H1 (cell line): ENCODE data around the gene MRTFA. TPM values are rescaled to one million over a fixed set of nuclear protein-coding genes. Genes with fewer than 3 reads are reported as not detected.

Experiments used
- CTCF ChIA-PET: fragments of 300-600 bp; sonication (Branson Sonifier 250); formaldehyde crosslinking; loops from one replicate; lab custom pipeline; 2021; ENCODE audit not compliant: partially characterized antibody; lab: Charles Lee
- POLR2A ChIA-PET: fragments of 300-600 bp; sonication (Branson Sonifier 250); formaldehyde crosslinking; loops from one replicate; lab custom pipeline; 2021; ENCODE audit warnings: inconsistent platforms; ENCODE audit not compliant: partially characterized antibody; lab: Charles Lee
- DNase-seq, 2 experiments: peaks; one replicate each; pipeline versions ENCODE4 v3.0.0 to v3.0.0-alpha.2; 2010 to 2022; ENCODE audit warnings: low spot score in 2 of 2, low read depth in 1 of 2, mixed read lengths in 1 of 2
- FAIRE-seq: peaks from 2 replicates; lab custom pipeline; 2011; peaks lifted over from hg19 to GRCh38; lab: Jason Lieb, UNC
- H2AFZ ChIP-seq: 2 replicates; pipeline ENCODE4 v1.8.1; 2012; ENCODE audit warnings: low read length, inconsistent platforms
- H2AK5ac ChIP-seq: 2 replicates; pipeline ENCODE4 v1.6.1; 2013; ENCODE audit warnings: low read depth, low read length
- H2BK120ac ChIP-seq: replicated peaks from 2 replicates; pipeline ENCODE3; 2013; ENCODE audit warnings: low read depth, low read length, inconsistent platforms
- H2BK12ac ChIP-seq: 2 replicates; pipeline ENCODE4 v1.6.1; 2013; ENCODE audit warnings: low read depth, low read length
- H2BK15ac ChIP-seq: 2 replicates; pipeline ENCODE4 v1.6.1; 2013; ENCODE audit warnings: low read length
- H2BK20ac ChIP-seq: 2 replicates; pipeline ENCODE4 v1.6.1; 2013; ENCODE audit warnings: low read length
- H2BK5ac ChIP-seq: 2 replicates; pipeline ENCODE4 v1.6.1; 2013; ENCODE audit warnings: low read depth, low read length
- H3K14ac ChIP-seq: 2 replicates; pipeline ENCODE4 v1.6.1; 2013; ENCODE audit warnings: inconsistent platforms; ENCODE audit not compliant: insufficient read length
- H3K18ac ChIP-seq: 2 replicates; pipeline ENCODE4 v1.6.1; 2013; ENCODE audit warnings: low read length; ENCODE audit errors: extremely low read depth
- H3K23ac ChIP-seq: 2 replicates; pipeline ENCODE4 v1.6.1; 2013; ENCODE audit warnings: inconsistent platforms; ENCODE audit not compliant: insufficient read length
- H3K23me2 ChIP-seq: 2 replicates; pipeline ENCODE4 v1.6.1; 2013; ENCODE audit warnings: low read depth, low read length
- H3K27ac ChIP-seq: 2 replicates; pipeline ENCODE4 v1.6.1; 2011; ENCODE audit warnings: low read depth, low read length, inconsistent platforms
- H3K27me3 ChIP-seq, 4 experiments: replicated peaks in 1 of 4; 1 replicate in 1 of 4; 2 replicates in 3 of 4; pipeline versions ENCODE4 v1.6.1 to v1.8.1; 2011 to 2013; ENCODE audit warnings: low read length in 3 of 4, mild to moderate bottlenecking in 3 of 4, inconsistent platforms in 2 of 4, mixed read lengths in 2 of 4, moderate library complexity in 1 of 4; ENCODE audit not compliant: control insufficient read depth in 3 of 4, insufficient read depth in 3 of 4; ENCODE audit errors: extremely low read depth in 1 of 4
- H3K36me3 ChIP-seq, 4 experiments: 2 replicates each; pipeline versions ENCODE4 v1.6.1 to v1.8.1; 2011 to 2013; ENCODE audit warnings: mild to moderate bottlenecking in 4 of 4, low read length in 3 of 4, moderate library complexity in 2 of 4, control low read depth in 1 of 4, inconsistent platforms in 1 of 4; ENCODE audit not compliant: insufficient read depth in 4 of 4, control insufficient read depth in 2 of 4
- H3K4ac ChIP-seq: replicated peaks from 2 replicates; pipeline ENCODE3; 2013; ENCODE audit warnings: low read length, low read depth, mixed read lengths, inconsistent platforms; ENCODE audit not compliant: insufficient read length
- H3K4me1 ChIP-seq, 4 experiments: replicated peaks in 1 of 4; 1 replicate in 1 of 4; 2 replicates in 3 of 4; pipeline versions ENCODE4 v1.6.1 to v1.8.1; 2011 to 2013; ENCODE audit warnings: low read length in 3 of 4, inconsistent platforms in 2 of 4, mixed read lengths in 1 of 4; ENCODE audit not compliant: insufficient read depth in 4 of 4, control insufficient read depth in 3 of 4
- H3K4me2 ChIP-seq, 2 experiments: 2 replicates each; pipeline versions ENCODE4 v1.6.1 to v1.8.1; 2011 to 2013; ENCODE audit warnings: low read depth in 2 of 2, low read length in 2 of 2, control low read depth in 1 of 2, inconsistent platforms in 1 of 2, mild to moderate bottlenecking in 1 of 2; ENCODE audit not compliant: insufficient read depth in 1 of 2
- H3K4me3 ChIP-seq, 4 experiments: fragments of 200-600, 300-600 bp in 1 of 4; sonication (generic), shearing (Covaris generic), sonication (Bioruptor Twin) in 1 of 4; 2 replicates each; pipeline versions ENCODE4 v1.5.1 to v1.8.1; 2011 to 2016; ENCODE audit warnings: low read length in 4 of 4, low read depth in 3 of 4, control low read depth in 2 of 4, inconsistent platforms in 2 of 4, mild to moderate bottlenecking in 2 of 4, mixed read lengths in 1 of 4, moderate library complexity in 1 of 4; ENCODE audit not compliant: insufficient read depth in 2 of 4; ENCODE audit errors: extremely low read depth in 1 of 4
- H3K56ac ChIP-seq: replicated peaks from 2 replicates; pipeline ENCODE3; 2013; ENCODE audit warnings: low read depth, mild to moderate bottlenecking, mixed read lengths, low read length, inconsistent platforms; ENCODE audit not compliant: insufficient read length
- H3K79me1 ChIP-seq: 2 replicates; pipeline ENCODE4 v1.6.1; 2013; ENCODE audit warnings: low read depth, low read length, control low read depth
- H3K79me2 ChIP-seq, 2 experiments: 2 replicates each; pipeline versions ENCODE4 v1.6.1 to v1.8.1; 2012 to 2013; ENCODE audit warnings: low read length in 2 of 2, mild to moderate bottlenecking in 2 of 2, inconsistent platforms in 1 of 2; ENCODE audit not compliant: insufficient read depth in 2 of 2, control insufficient read depth in 1 of 2
- H3K9ac ChIP-seq, 4 experiments: replicated peaks in 1 of 4; 1 replicate in 1 of 4; 2 replicates in 3 of 4; pipeline versions ENCODE4 v1.6.1 to v1.8.1; 2011 to 2013; ENCODE audit warnings: low read depth in 3 of 4, low read length in 3 of 4, control low read depth in 2 of 4, mild to moderate bottlenecking in 2 of 4, moderate library complexity in 2 of 4, inconsistent platforms in 1 of 4; ENCODE audit errors: extremely low read depth in 1 of 4
- H3K9me3 ChIP-seq, 2 experiments: 2 replicates each; pipeline versions ENCODE4 v1.6.1 to v1.8.1; 2012 to 2013; ENCODE audit warnings: mild to moderate bottlenecking in 2 of 2, moderate library complexity in 2 of 2, control low read depth in 1 of 2, inconsistent platforms in 1 of 2, low read depth in 1 of 2, low read length in 1 of 2, mixed read lengths in 1 of 2; ENCODE audit not compliant: insufficient read depth in 2 of 2
- H4K20me1 ChIP-seq, 2 experiments: replicated peaks in 1 of 2; 2 replicates each; pipeline versions ENCODE3 to v1.8.1; 2011 to 2013; ENCODE audit warnings: inconsistent platforms in 2 of 2, low read length in 2 of 2, mild to moderate bottlenecking in 1 of 2; ENCODE audit not compliant: insufficient read depth in 2 of 2, control insufficient read depth in 1 of 2
- H4K5ac ChIP-seq: 2 replicates; pipeline ENCODE4 v1.6.1; 2013; ENCODE audit warnings: low read length, low read depth, mixed read lengths, inconsistent platforms; ENCODE audit not compliant: insufficient read length
- H4K8ac ChIP-seq: 2 replicates; pipeline ENCODE4 v1.8.0; 2013; ENCODE audit warnings: mild to moderate bottlenecking, moderate library complexity, low read length, inconsistent platforms; ENCODE audit not compliant: insufficient read depth; ENCODE audit errors: extremely low read depth
- H4K91ac ChIP-seq: replicated peaks from 2 replicates; pipeline ENCODE3; 2013; ENCODE audit warnings: low read length, mixed read lengths, inconsistent platforms; ENCODE audit not compliant: insufficient read length
- SAP30 ChIP-seq: fragments of 300-600 bp; sonication (generic); IDR thresholded peaks from 2 replicates; pipeline ENCODE4 v1.7.1; 2012; ENCODE audit warnings: low read length, moderate library complexity, mild to moderate bottlenecking, inconsistent platforms; ENCODE audit not compliant: insufficient read depth, insufficient replicate concordance
- USF2 ChIP-seq: IDR thresholded peaks from 2 replicates; pipeline ENCODE4 v1.6.1; 2011; ENCODE audit warnings: low read length, improper control_type of control experiment
- WGBS, 2 experiments: shearing (Covaris generic) in 1 of 2; methylation state at CpG; one replicate each; pipeline versions ENCODE4 v1.1.6 to v1.1.7; 2013 to 2015; ENCODE audit warnings: low lambda C conversion rate in 2 of 2, mixed read lengths in 2 of 2, inconsistent platforms in 1 of 2, low coverage in 1 of 2, missing lambda C conversion rate in 1 of 2; ENCODE audit not compliant: insufficient replicate concordance in 2 of 2, insufficient coverage in 1 of 2, insufficient read length in 1 of 2; ENCODE audit errors: extremely low coverage in 1 of 2, missing lambda C conversion rate in 1 of 2; 5-methylcytosine and 5-hydroxymethylcytosine counted together
- polyA plus RNA-seq, 7 experiments: library from polyadenylated mRNA; depleted of rRNA in 3 of 7; stranded (reverse) in 5 of 7; unstranded in 2 of 7; fragments of >200 nt in 5 of 7; fragments of 200-250 nt in 2 of 7; gene quantifications; 1 replicate in 5 of 7; 2 replicates in 1 of 7; 4 replicates in 1 of 7; pipeline versions ENCODE4 v1.2.1 to v1.2.3, GENCODE V29; 2011 to 2013; ENCODE audit warnings: missing spikeins in 2 of 7, mixed read lengths in 2 of 7
- total RNA-seq: library from RNA; stranded (reverse); fragmentation: NEBNext Ultra II Directional; extraction: Animal tissue kit (Norgen Biotek cat#: 25700); gene quantifications from 2 replicates; pipeline ENCODE4 v1.2.1, GENCODE V29; 2021

MRTFA gene
- total and polyA plus RNA-seq, 2 of the 8 experiments (the other 6 are each of a cell fraction or from before 2014, with no cell fraction given): 5.4 to 37.9 TPM

GRCh38 chr22:40676644-40677043 is 40.1 kb upstream of the MRTFA start:
- POLR2A ChIA-PET: interaction anchor here (0.6 to 1.6 kb wide), 2 partner anchors 8 to 90 kb away, joined by 3 to 5 read pairs; no protein-coding TSS in a partner anchor
- TF ChIP-seq SAP30: no peak
- TF ChIP-seq USF2: no peak
- no peak for FAIRE-seq

More at GRCh38 chr22:40676644-40677043, 40.1 kb upstream of the MRTFA start:
- Histone ChIP-seq H3K9ac (no peak overlapping the region), H2BK20ac (no peak overlapping the region), H3K27me3 (no peaks in the 10 kb centered on the region), H3K4me1 (peaks cover 8 to 23% (median 15%) of the 10 kb centered on the region in 4 experiments), H3K18ac (no peak overlapping the region), H3K9me3 (0 out of 4 replicates have a peak, but pooled peaks cover 0 to 2% of the 10 kb centered on the region in 2 experiments), H3K4me3 (no peak overlapping the region), H2AK5ac (no peak overlapping the region), H2AFZ (no peak overlapping the region), H4K20me1 (no peaks in the 10 kb centered on the region), H2BK5ac (peak overlapping the region; percentile 44; the same call in 1 of the 2 replicates), H2BK120ac (no peak overlapping the region), H4K8ac (no peak overlapping the region), H3K23me2 (no peaks in the 10 kb centered on the region), H4K5ac (no peak overlapping the region), H2BK15ac (no peak overlapping the region), H3K36me3 (no peaks in the 10 kb centered on the region), H3K79me1 (no peaks in the 10 kb centered on the region), H3K27ac (no peak overlapping the region), H4K91ac (peak overlapping the region; percentile 64), H3K14ac (no peak overlapping the region), H3K4ac (peak overlapping the region; percentile 38), H2BK12ac (no peak overlapping the region), H3K4me2 (no peak overlapping the region), H3K79me2 (no peaks in the 10 kb centered on the region), H3K56ac (no peak overlapping the region), H3K23ac (no peak overlapping the region)
- 80% methylated on average over 3 of the region's 3 CpGs; no CpG with 5 or more reads in 1 of the 2 experiments for WGBS, 2 experiments
- CTCF ChIA-PET: interaction anchor here (0.6 to 1.2 kb wide), 5 partner anchors 30 to 240 kb away, joined by 3 to 6 read pairs (median 3); no protein-coding TSS in a partner anchor
- no peak for DNase-seq
